HG02678 (cell line): ENCODE data around the gene CEACAM1.
A peak's percentile ranks its signal among the peaks of the same experiment; 100 is the strongest.
"Not testable (repeated sequence)": the region's sequence is repeated elsewhere in the genome, so short reads cannot be mapped to it uniquely, and the experiment has no call there.

Source experiments
- ATAC-seq: cut with Tn5 transposase; IDR thresholded peaks from one replicate; pipeline ENCODE4 v1.9.1; 2021; ENCODE audit warnings: mild to moderate bottlenecking, moderate library complexity; ENCODE audit not compliant: unreplicated experiment

The CEACAM1 gene

DNA sequence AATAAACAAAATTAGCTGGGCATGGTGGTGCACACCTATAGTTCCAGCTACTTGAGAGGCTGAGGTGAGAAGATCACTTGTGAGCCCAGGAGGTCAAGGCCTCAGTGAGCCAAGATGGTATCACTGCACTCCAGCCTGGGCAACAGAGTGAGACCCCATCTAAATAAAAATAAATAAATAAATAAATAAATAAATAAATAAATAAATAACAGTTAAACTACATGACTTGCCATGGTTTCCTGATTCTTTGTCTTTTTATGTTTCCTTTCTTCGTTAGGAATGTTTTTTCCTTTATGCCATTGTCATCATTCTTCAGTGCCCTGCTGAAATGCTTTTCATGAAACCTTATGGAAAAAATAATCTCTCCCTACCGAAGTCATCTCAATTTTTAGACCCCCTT lies 50.3 kb downstream of the CEACAM1 start:
- ATAC-seq, result no peak

DNA sequence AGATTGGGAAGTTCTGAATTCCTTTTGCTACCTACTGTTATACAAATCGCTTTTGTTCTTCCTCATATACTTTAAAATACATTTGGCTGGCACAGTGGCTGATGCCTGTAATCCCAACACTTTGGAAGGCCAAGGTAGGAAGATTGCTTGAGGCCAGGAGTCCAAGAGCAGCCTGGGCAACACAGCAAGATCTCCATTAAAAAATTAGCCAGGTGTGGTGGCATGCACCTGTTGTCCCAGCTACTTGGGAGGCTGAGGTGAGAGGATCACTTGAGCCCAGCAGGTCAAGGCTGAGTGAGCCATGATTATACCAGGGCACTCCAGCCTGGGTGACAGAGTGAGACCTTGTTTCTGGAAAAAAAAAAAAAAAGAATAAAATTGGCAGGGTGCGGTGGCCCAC lies 51.2 kb downstream of the CEACAM1 start:
- ATAC-seq, result no peak

DNA sequence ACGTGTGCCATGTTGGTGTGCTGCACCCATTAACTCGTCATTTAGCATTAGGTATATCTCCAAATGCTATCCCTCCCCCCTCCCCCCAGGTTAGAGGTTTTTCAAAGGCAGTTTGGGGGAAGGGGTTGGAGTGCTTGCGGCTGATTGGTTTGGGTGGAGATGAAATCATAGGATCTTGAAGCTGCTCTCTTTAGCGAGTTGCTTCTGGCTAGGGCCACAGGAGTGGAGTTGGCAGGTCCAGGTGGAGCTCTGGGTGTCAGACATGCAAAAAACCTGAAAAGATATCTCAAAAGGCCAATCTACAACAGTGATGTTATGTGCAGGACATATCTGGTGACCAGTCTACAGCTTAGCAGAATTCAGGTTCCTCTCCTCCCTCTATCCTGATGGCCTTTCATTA lies 52.9 kb downstream of the CEACAM1 start:
- ATAC-seq, result no peak

DNA sequence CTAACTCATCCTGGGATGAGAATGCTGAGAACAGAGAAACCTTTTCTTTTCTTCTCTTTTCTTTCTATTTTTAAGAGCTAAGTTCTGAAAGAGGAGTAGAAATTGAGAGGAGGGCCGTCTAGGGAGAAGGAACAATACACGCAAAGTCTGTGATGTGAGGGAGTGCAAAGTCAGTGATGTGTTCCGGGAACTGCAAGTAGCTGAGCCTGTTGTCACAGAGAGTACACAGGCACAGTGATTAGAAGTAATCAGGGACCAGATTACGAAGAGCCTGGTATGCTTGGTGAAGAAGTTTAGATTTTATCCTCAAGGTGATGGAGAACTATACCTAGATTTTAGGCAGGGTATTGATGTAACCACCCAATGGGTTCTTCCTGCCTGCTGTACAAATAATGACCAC lies 53.5 kb downstream of the CEACAM1 start:
- no peak for ATAC-seq

DNA sequence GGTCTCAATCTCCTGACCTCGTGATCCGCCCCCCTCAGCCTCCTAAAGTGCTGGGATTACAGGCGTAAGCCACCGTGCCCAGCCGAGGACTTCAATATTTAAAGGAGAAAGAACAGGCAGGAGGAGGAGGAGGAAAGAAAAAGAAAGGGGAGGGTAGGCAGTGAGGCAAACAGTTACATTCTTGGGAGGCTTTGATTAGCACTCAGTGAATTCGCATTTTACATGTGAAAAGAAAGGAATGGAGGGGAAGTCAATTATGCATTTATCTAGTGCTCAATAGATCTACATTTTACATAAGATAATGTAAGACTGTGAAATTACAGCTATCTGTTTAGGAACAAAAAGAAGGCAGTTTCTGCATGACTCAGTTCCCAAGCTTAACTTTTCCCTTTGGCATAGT lies 54.6 kb downstream of the CEACAM1 start:
- ATAC-seq, result no peak

- ATAC-seq, result no peak
Measured at GRCh38 chr19:42472402-42473147, 55.7 kb downstream of the CEACAM1 start.

GRCh38 chr19:42471554-42472249 lies 56.6 kb downstream of the CEACAM1 start:
- no peak for ATAC-seq

- no peak for ATAC-seq
Measured at GRCh38 chr19:42469311-42470235, 58.7 kb downstream of the CEACAM1 start.

DNA sequence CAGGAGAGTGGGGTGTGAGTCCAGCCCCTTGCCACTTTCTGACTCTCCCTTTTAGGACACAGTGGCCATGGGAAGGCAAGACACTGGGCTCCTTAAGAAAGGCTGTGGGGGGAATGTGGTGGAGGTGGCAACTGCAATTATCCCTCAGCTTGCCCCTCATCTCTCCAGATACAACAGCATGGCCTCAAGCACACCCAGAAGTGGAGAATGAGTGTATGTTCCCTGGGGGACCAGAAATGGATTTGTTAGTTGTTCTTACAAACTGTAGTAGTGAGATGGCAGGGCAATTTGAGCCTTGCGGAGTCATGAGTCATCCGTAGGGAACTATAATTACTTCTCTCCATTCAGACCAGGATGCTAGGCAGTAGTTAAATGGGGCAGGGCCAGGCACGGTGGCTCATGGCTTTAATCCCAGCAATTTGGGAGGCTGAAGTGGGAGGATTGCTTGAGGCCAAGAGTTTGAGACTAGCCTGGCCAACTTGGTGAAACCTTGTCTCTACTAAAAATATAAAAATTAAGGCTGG lies 59.9 kb downstream of the CEACAM1 start:
- no peak for ATAC-seq

DNA sequence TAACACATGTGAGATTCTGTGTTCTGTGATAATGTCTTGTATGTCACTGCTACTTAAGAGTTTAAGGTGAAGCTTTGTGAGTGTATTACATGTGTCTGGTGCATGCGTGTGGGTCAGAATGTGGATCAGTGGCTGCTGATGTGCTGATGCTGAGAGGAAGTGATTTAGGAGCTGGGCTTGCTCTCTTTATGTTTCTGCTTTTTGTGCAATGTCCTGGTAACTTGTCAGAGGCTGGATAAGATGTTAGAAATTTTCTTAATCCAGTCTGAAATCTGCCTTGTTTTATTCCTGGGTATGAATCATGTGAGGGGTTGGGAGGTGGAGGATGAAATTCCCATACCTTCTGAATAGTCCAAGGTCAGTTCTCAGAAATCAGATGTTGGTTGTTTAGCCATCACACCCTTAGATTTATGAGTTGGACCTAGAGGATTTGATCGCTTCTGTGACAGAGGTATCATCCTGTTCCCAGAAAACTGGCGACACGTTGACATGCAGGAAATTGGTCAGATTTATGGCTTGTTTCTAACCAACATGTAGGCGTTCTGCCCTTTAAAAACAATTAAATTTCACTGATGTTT lies 61.0 kb downstream of the CEACAM1 start:
- no peak for ATAC-seq

DNA sequence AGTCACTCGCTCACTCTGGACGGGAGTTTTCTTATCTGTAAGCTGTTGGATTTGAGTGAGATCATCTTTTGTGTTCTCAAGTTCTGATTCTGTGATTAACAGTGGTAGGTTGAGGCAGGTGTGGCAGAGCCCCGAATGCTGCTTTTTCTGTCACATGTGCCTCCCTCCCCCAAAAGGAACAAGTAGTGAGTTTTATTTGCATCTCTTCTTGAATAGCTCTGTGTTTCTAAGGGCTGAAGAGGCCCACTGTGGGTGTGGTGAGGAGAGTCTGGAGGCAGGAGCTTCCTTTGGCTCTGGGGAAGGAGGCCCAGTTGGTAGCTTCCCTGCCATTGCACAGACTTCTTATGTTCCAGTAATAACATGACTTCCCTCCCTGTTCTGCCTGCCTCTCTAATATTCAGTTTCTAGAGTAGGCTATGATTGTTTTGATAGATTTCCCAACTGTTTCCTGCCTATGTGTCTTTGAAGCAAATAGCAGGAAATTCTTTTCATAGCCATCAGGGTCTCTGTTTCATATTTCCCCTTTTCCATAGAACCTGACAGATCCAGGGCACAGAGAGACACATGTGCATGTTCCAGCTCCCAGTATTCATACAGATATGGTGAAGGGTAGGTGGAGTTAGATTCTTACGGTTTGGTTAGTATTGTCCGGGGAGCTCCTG lies 61.6 kb downstream of the CEACAM1 start:
- no peak for ATAC-seq

DNA sequence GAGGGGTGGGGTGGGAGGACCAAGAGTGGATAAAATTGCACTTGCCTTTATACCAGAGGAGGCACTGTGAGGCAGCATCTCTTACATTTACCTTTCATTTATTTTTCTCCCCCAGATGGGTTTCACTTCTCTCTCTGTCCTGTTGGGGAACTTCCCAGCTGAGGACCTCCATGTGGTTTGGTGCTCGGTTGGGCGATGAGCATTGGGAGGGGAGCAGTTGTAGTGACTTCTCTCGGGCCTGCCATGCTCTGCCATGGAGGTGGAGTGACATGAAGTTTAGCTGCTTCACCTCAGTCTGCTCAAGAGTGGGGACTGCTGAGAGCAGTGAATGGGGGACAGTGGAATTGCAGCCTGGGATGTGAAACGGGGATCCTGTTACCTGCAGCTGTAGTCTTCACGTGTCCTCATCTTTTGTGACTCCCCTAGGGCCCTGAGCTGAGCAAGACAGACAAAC lies 62.4 kb downstream of the CEACAM1 start:
- ATAC-seq, result peak; percentile 80

DNA sequence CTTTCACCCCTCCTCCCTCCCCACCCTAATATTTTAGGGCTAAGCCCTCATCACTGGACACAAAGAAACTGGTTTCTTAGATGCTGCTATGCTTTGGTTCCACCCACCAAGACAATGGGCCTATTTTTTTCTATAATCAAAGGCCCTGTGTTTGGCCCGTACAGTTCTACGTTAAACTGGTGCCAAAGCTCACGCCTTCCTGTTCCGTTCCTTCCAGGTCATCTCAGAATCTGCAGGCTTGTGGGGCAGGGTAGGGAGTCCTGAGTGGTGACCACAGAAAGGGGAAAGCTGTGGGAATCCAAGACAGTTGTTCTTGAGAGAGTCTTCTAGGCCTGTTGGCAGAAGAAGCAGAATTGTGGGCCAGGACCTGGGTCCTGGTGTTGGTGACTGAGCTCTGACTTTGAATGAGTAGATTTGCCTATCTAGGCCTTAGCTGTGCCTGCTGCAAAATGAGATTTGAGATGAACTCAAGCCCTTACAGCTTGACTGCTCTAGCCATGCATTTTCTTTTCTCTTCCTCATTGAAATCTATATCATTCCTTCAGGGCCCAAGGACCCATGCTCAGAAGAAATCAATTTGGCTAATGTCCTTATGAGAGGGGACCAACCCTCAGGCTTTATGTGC lies 66.5 kb downstream of the CEACAM1 start:
- no peak for ATAC-seq

GRCh38 chr19:42461231-42461630 lies 67.0 kb downstream of the CEACAM1 start:
- not testable (repeated sequence) for ATAC-seq

DNA sequence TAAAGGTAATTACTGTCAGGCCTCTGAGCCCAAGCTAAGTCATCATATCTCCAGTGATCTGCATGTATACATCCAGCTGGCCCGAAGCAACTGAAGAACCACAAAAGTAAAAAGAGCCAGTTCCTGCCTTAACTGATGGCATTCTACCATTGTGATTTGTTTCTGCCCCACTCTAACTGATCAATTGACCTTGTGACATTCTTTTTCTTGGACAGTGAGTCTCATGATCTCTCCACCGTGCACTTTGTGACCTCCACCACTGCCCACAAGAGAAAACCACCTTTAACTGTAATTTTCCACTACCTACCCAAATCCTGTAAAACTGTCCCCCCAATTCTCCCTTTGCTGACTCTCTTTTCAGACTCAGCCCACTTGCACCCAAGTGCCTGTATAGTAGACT lies 68.4 kb downstream of the CEACAM1 start:
- no peak for ATAC-seq
